H1 (cell line): Measurements from ENCODE around the gene ANKRD66. TPM values are rescaled to one million over a fixed set of nuclear protein-coding genes. Genes with fewer than 3 reads are reported as not detected.

Source experiments
- CTCF ChIA-PET: fragments of 300-600 bp; sonication (Branson Sonifier 250); formaldehyde crosslinking; loops from one replicate; lab custom pipeline; 2021; ENCODE audit not compliant: partially characterized antibody; lab: Charles Lee
- POLR2A ChIA-PET: fragments of 300-600 bp; sonication (Branson Sonifier 250); formaldehyde crosslinking; loops from one replicate; lab custom pipeline; 2021; ENCODE audit warnings: inconsistent platforms; ENCODE audit not compliant: partially characterized antibody; lab: Charles Lee
- DNase-seq, 2 experiments: peaks; one replicate each; pipeline versions ENCODE4 v3.0.0 to v3.0.0-alpha.2; 2010 to 2022; ENCODE audit warnings: low spot score in 2 of 2, low read depth in 1 of 2, mixed read lengths in 1 of 2
- FAIRE-seq: peaks from 2 replicates; lab custom pipeline; 2011; peaks lifted over from hg19 to GRCh38; lab: Jason Lieb, UNC
- H2AFZ ChIP-seq: 2 replicates; pipeline ENCODE4 v1.8.1; 2012; ENCODE audit warnings: low read length, inconsistent platforms
- H2AK5ac ChIP-seq: 2 replicates; pipeline ENCODE4 v1.6.1; 2013; ENCODE audit warnings: low read depth, low read length
- H2BK120ac ChIP-seq: replicated peaks from 2 replicates; pipeline ENCODE3; 2013; ENCODE audit warnings: low read depth, low read length, inconsistent platforms
- H2BK12ac ChIP-seq: 2 replicates; pipeline ENCODE4 v1.6.1; 2013; ENCODE audit warnings: low read depth, low read length
- H2BK15ac ChIP-seq: 2 replicates; pipeline ENCODE4 v1.6.1; 2013; ENCODE audit warnings: low read length
- H2BK20ac ChIP-seq: 2 replicates; pipeline ENCODE4 v1.6.1; 2013; ENCODE audit warnings: low read length
- H2BK5ac ChIP-seq: 2 replicates; pipeline ENCODE4 v1.6.1; 2013; ENCODE audit warnings: low read depth, low read length
- H3K14ac ChIP-seq: 2 replicates; pipeline ENCODE4 v1.6.1; 2013; ENCODE audit warnings: inconsistent platforms; ENCODE audit not compliant: insufficient read length
- H3K18ac ChIP-seq: 2 replicates; pipeline ENCODE4 v1.6.1; 2013; ENCODE audit warnings: low read length; ENCODE audit errors: extremely low read depth
- H3K23ac ChIP-seq: 2 replicates; pipeline ENCODE4 v1.6.1; 2013; ENCODE audit warnings: inconsistent platforms; ENCODE audit not compliant: insufficient read length
- H3K23me2 ChIP-seq: 2 replicates; pipeline ENCODE4 v1.6.1; 2013; ENCODE audit warnings: low read depth, low read length
- H3K27ac ChIP-seq: 2 replicates; pipeline ENCODE4 v1.6.1; 2011; ENCODE audit warnings: low read depth, low read length, inconsistent platforms
- H3K27me3 ChIP-seq, 4 experiments: replicated peaks in 1 of 4; 1 replicate in 1 of 4; 2 replicates in 3 of 4; pipeline versions ENCODE4 v1.6.1 to v1.8.1; 2011 to 2013; ENCODE audit warnings: low read length in 3 of 4, mild to moderate bottlenecking in 3 of 4, inconsistent platforms in 2 of 4, mixed read lengths in 2 of 4, moderate library complexity in 1 of 4; ENCODE audit not compliant: control insufficient read depth in 3 of 4, insufficient read depth in 3 of 4; ENCODE audit errors: extremely low read depth in 1 of 4
- H3K36me3 ChIP-seq, 4 experiments: 2 replicates each; pipeline versions ENCODE4 v1.6.1 to v1.8.1; 2011 to 2013; ENCODE audit warnings: mild to moderate bottlenecking in 4 of 4, low read length in 3 of 4, moderate library complexity in 2 of 4, control low read depth in 1 of 4, inconsistent platforms in 1 of 4; ENCODE audit not compliant: insufficient read depth in 4 of 4, control insufficient read depth in 2 of 4
- H3K4ac ChIP-seq: replicated peaks from 2 replicates; pipeline ENCODE3; 2013; ENCODE audit warnings: low read length, low read depth, mixed read lengths, inconsistent platforms; ENCODE audit not compliant: insufficient read length
- H3K4me1 ChIP-seq, 4 experiments: replicated peaks in 1 of 4; 1 replicate in 1 of 4; 2 replicates in 3 of 4; pipeline versions ENCODE4 v1.6.1 to v1.8.1; 2011 to 2013; ENCODE audit warnings: low read length in 3 of 4, inconsistent platforms in 2 of 4, mixed read lengths in 1 of 4; ENCODE audit not compliant: insufficient read depth in 4 of 4, control insufficient read depth in 3 of 4
- H3K4me2 ChIP-seq, 2 experiments: 2 replicates each; pipeline versions ENCODE4 v1.6.1 to v1.8.1; 2011 to 2013; ENCODE audit warnings: low read depth in 2 of 2, low read length in 2 of 2, control low read depth in 1 of 2, inconsistent platforms in 1 of 2, mild to moderate bottlenecking in 1 of 2; ENCODE audit not compliant: insufficient read depth in 1 of 2
- H3K4me3 ChIP-seq, 4 experiments: fragments of 200-600, 300-600 bp in 1 of 4; sonication (generic), shearing (Covaris generic), sonication (Bioruptor Twin) in 1 of 4; 2 replicates each; pipeline versions ENCODE4 v1.5.1 to v1.8.1; 2011 to 2016; ENCODE audit warnings: low read length in 4 of 4, low read depth in 3 of 4, control low read depth in 2 of 4, inconsistent platforms in 2 of 4, mild to moderate bottlenecking in 2 of 4, mixed read lengths in 1 of 4, moderate library complexity in 1 of 4; ENCODE audit not compliant: insufficient read depth in 2 of 4; ENCODE audit errors: extremely low read depth in 1 of 4
- H3K56ac ChIP-seq: replicated peaks from 2 replicates; pipeline ENCODE3; 2013; ENCODE audit warnings: low read depth, mild to moderate bottlenecking, mixed read lengths, low read length, inconsistent platforms; ENCODE audit not compliant: insufficient read length
- H3K79me1 ChIP-seq: 2 replicates; pipeline ENCODE4 v1.6.1; 2013; ENCODE audit warnings: low read depth, low read length, control low read depth
- H3K79me2 ChIP-seq, 2 experiments: 2 replicates each; pipeline versions ENCODE4 v1.6.1 to v1.8.1; 2012 to 2013; ENCODE audit warnings: low read length in 2 of 2, mild to moderate bottlenecking in 2 of 2, inconsistent platforms in 1 of 2; ENCODE audit not compliant: insufficient read depth in 2 of 2, control insufficient read depth in 1 of 2
- H3K9ac ChIP-seq, 4 experiments: replicated peaks in 1 of 4; 1 replicate in 1 of 4; 2 replicates in 3 of 4; pipeline versions ENCODE4 v1.6.1 to v1.8.1; 2011 to 2013; ENCODE audit warnings: low read depth in 3 of 4, low read length in 3 of 4, control low read depth in 2 of 4, mild to moderate bottlenecking in 2 of 4, moderate library complexity in 2 of 4, inconsistent platforms in 1 of 4; ENCODE audit errors: extremely low read depth in 1 of 4
- H3K9me3 ChIP-seq, 2 experiments: 2 replicates each; pipeline versions ENCODE4 v1.6.1 to v1.8.1; 2012 to 2013; ENCODE audit warnings: mild to moderate bottlenecking in 2 of 2, moderate library complexity in 2 of 2, control low read depth in 1 of 2, inconsistent platforms in 1 of 2, low read depth in 1 of 2, low read length in 1 of 2, mixed read lengths in 1 of 2; ENCODE audit not compliant: insufficient read depth in 2 of 2
- H4K20me1 ChIP-seq, 2 experiments: replicated peaks in 1 of 2; 2 replicates each; pipeline versions ENCODE3 to v1.8.1; 2011 to 2013; ENCODE audit warnings: inconsistent platforms in 2 of 2, low read length in 2 of 2, mild to moderate bottlenecking in 1 of 2; ENCODE audit not compliant: insufficient read depth in 2 of 2, control insufficient read depth in 1 of 2
- H4K5ac ChIP-seq: 2 replicates; pipeline ENCODE4 v1.6.1; 2013; ENCODE audit warnings: low read length, low read depth, mixed read lengths, inconsistent platforms; ENCODE audit not compliant: insufficient read length
- H4K8ac ChIP-seq: 2 replicates; pipeline ENCODE4 v1.8.0; 2013; ENCODE audit warnings: mild to moderate bottlenecking, moderate library complexity, low read length, inconsistent platforms; ENCODE audit not compliant: insufficient read depth; ENCODE audit errors: extremely low read depth
- H4K91ac ChIP-seq: replicated peaks from 2 replicates; pipeline ENCODE3; 2013; ENCODE audit warnings: low read length, mixed read lengths, inconsistent platforms; ENCODE audit not compliant: insufficient read length
- BCL11A ChIP-seq, 2 experiments: IDR thresholded peaks; one replicate each; pipeline ENCODE4 v1.6.1; 2011; ENCODE audit warnings: low read depth in 2 of 2, low read length in 2 of 2, mild to moderate bottlenecking in 2 of 2
- CREB1 ChIP-seq: IDR thresholded peaks from 2 replicates; pipeline ENCODE4 v1.6.1; 2012; ENCODE audit warnings: inconsistent platforms
- FOSL1 ChIP-seq: IDR thresholded peaks from 2 replicates; pipeline ENCODE4 v1.6.1; 2011; ENCODE audit warnings: mild to moderate bottlenecking, low read depth, low read length, moderate library complexity; ENCODE audit not compliant: insufficient read depth
- GABPA ChIP-seq: IDR thresholded peaks from 2 replicates; pipeline ENCODE4 v1.6.1; 2011; ENCODE audit warnings: mild to moderate bottlenecking, low read length, moderate library complexity, borderline replicate concordance; ENCODE audit not compliant: insufficient read depth
- JUND ChIP-seq: IDR thresholded peaks from 2 replicates; pipeline ENCODE4 v1.6.1; 2011; ENCODE audit warnings: mild to moderate bottlenecking, improper control_type of control experiment, low read length
- KDM1A ChIP-seq: fragments of 200-600, 300-600 bp; sonication (generic); IDR thresholded peaks from 2 replicates; pipeline ENCODE4 v1.7.1; 2016; ENCODE audit warnings: mild to moderate bottlenecking, low read length, borderline replicate concordance
- POLR2A ChIP-seq, 2 experiments: IDR thresholded peaks; 1 replicate in 1 of 2; 2 replicates in 1 of 2; pipeline ENCODE4 v1.6.1; 2011; ENCODE audit warnings: low read depth in 2 of 2, low read length in 2 of 2, mild to moderate bottlenecking in 2 of 2; ENCODE audit errors: control extremely low read depth in 1 of 2
- SAP30 ChIP-seq: fragments of 300-600 bp; sonication (generic); IDR thresholded peaks from 2 replicates; pipeline ENCODE4 v1.7.1; 2012; ENCODE audit warnings: low read length, moderate library complexity, mild to moderate bottlenecking, inconsistent platforms; ENCODE audit not compliant: insufficient read depth, insufficient replicate concordance
- TAF1 ChIP-seq: IDR thresholded peaks from 2 replicates; pipeline ENCODE4 v1.6.1; 2011; ENCODE audit warnings: mild to moderate bottlenecking, low read depth, low read length
- TCF12 ChIP-seq: IDR thresholded peaks from 2 replicates; pipeline ENCODE4 v1.6.1; 2011; ENCODE audit warnings: low read depth, mild to moderate bottlenecking, low read length
- WGBS, 2 experiments: shearing (Covaris generic) in 1 of 2; methylation state at CpG; one replicate each; pipeline versions ENCODE4 v1.1.6 to v1.1.7; 2013 to 2015; ENCODE audit warnings: low lambda C conversion rate in 2 of 2, mixed read lengths in 2 of 2, inconsistent platforms in 1 of 2, low coverage in 1 of 2, missing lambda C conversion rate in 1 of 2; ENCODE audit not compliant: insufficient replicate concordance in 2 of 2, insufficient coverage in 1 of 2, insufficient read length in 1 of 2; ENCODE audit errors: extremely low coverage in 1 of 2, missing lambda C conversion rate in 1 of 2; 5-methylcytosine and 5-hydroxymethylcytosine counted together
- polyA plus RNA-seq, 7 experiments: library from polyadenylated mRNA; depleted of rRNA in 3 of 7; stranded (reverse) in 5 of 7; unstranded in 2 of 7; fragments of >200 nt in 5 of 7; fragments of 200-250 nt in 2 of 7; gene quantifications; 1 replicate in 5 of 7; 2 replicates in 1 of 7; 4 replicates in 1 of 7; pipeline versions ENCODE4 v1.2.1 to v1.2.3, GENCODE V29; 2011 to 2013; ENCODE audit warnings: missing spikeins in 2 of 7, mixed read lengths in 2 of 7
- total RNA-seq: library from RNA; stranded (reverse); fragmentation: NEBNext Ultra II Directional; extraction: Animal tissue kit (Norgen Biotek cat#: 25700); gene quantifications from 2 replicates; pipeline ENCODE4 v1.2.1, GENCODE V29; 2021
- TF ChIP-seq, protein P1 (sequence below), 3 experiments: IDR thresholded peaks; 1 replicate in 2 of 3; 2 replicates in 1 of 3; pipeline versions ENCODE4 v1.5.1 to v1.6.1; 2011; ENCODE audit warnings: low read length in 3 of 3, mild to moderate bottlenecking in 3 of 3, inconsistent platforms in 2 of 3, low read depth in 1 of 3, moderate library complexity in 1 of 3; ENCODE audit not compliant: insufficient read depth in 1 of 3; ENCODE audit errors: control extremely low read depth in 1 of 3

Gene ANKRD66
- total and polyA plus RNA-seq, 2 of the 8 experiments (the other 6 are each of a cell fraction or from before 2014, with no cell fraction given) = 0.05 TPM; not detected in 1

DNA sequence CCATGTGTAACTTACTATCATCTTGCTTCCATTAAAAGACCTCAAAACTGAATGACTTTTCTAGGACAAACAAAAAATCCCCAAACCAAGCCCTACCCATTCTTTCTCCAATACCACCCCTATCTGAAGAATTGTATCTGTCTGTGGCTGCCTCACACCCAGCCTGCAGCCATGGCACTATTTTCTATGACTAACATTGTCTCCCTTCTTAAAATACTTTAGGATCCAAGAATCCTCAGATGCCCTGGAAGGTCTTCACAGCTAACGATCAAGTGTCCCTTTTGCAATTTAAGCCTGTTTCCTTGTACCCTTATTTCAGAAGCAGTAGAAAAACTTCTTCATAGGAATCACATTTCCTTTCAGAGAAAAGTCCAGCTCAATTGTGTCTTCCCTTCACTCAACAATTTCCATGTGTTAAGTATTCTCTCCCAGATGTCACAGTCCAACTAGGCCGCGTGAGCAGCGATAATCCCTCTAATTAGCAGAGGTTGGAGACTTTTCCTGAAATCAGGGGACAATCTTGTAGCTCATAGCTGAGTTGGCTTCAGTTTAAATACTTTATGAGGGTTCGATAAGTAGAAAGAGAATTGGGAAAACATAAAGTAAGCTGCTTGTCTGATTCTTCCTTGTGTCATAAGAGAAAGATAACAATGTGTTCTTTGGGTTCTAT is 41.3 kb downstream of the ANKRD66 start:
- CTCF ChIA-PET = interaction anchor here (1.2 to 1.8 kb wide), 2 partner anchors 110 to 202 kb away, joined by 3 to 6 read pairs; no protein-coding TSS in a partner anchor
- Histone ChIP-seq H2BK15ac (no peak overlapping the region), H3K14ac (no peak overlapping the region), H4K8ac (no peak overlapping the region), H3K4ac (no peak overlapping the region), H3K23me2 (no peaks in the 10 kb centered on the region), H3K9ac (no peak overlapping the region), H2AFZ (no peak overlapping the region), H3K4me1 (no peaks in the 10 kb centered on the region), H3K79me2 (no peaks in the 10 kb centered on the region), H3K79me1 (no peaks in the 10 kb centered on the region), H3K9me3 (no peaks in the 10 kb centered on the region), H2BK120ac (no peak overlapping the region), H3K18ac (no peak overlapping the region), H3K27ac (no peak overlapping the region), H3K56ac (no peak overlapping the region), H4K91ac (no peak overlapping the region), H3K23ac (no peak overlapping the region), H4K20me1 (no peaks in the 10 kb centered on the region), H2AK5ac (no peak overlapping the region), H3K36me3 (no peaks in the 10 kb centered on the region), H3K4me3 (no peak overlapping the region), H2BK5ac (no peak overlapping the region), H4K5ac (no peak overlapping the region), H3K27me3 (no peaks in the 10 kb centered on the region), H2BK20ac (no peak overlapping the region), H3K4me2 (no peak overlapping the region), H2BK12ac (no peak overlapping the region)
- 93% methylated on average over 5 of the region's 5 CpGs; no CpG with 5 or more reads in 1 of the 2 experiments for WGBS, 2 experiments
- POLR2A ChIA-PET = no interaction called here
- DNase-seq = no peak
- FAIRE-seq = no peak
- TF ChIP-seq SAP30 (no peak), KDM1A (no peak), TCF12 (no peak), FOSL1 (no peak), JUND (no peak), TAF1 (no peak), CREB1 (no peak), BCL11A (IDR thresholded peaks at IDR 0.05; ENCODE audit: low read depth in 2 of 2, low read length in 2 of 2) (no peak), GABPA (no peak), POLR2A (IDR thresholded peaks at IDR 0.05; ENCODE audit: control extremely low read depth in 1 of 2, low read depth in 2 of 2, low read length in 2 of 2) (no peak)
- TF ChIP-seq, protein P1, sequence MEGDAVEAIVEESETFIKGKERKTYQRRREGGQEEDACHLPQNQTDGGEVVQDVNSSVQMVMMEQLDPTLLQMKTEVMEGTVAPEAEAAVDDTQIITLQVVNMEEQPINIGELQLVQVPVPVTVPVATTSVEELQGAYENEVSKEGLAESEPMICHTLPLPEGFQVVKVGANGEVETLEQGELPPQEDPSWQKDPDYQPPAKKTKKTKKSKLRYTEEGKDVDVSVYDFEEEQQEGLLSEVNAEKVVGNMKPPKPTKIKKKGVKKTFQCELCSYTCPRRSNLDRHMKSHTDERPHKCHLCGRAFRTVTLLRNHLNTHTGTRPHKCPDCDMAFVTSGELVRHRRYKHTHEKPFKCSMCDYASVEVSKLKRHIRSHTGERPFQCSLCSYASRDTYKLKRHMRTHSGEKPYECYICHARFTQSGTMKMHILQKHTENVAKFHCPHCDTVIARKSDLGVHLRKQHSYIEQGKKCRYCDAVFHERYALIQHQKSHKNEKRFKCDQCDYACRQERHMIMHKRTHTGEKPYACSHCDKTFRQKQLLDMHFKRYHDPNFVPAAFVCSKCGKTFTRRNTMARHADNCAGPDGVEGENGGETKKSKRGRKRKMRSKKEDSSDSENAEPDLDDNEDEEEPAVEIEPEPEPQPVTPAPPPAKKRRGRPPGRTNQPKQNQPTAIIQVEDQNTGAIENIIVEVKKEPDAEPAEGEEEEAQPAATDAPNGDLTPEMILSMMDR (IDR thresholded peaks at IDR 0.05; ENCODE audit: control extremely low read depth in 1 of 3, insufficient read depth in 1 of 3, low read depth in 1 of 3, low read length in 3 of 3) = no peak
